NCI-H524 (cell line): ENCODE measurements around the gene CD93.

Experiments
- DNase-seq, 2 experiments: peaks; one replicate each; lab custom pipeline; 2025; lab: John Stamatoyannopoulos, UW

CD93 gene

GRCh38 chr20:23083553-23084220 lies 2.4 kb downstream of the CD93 start:
- no peak for DNase-seq

DNA sequence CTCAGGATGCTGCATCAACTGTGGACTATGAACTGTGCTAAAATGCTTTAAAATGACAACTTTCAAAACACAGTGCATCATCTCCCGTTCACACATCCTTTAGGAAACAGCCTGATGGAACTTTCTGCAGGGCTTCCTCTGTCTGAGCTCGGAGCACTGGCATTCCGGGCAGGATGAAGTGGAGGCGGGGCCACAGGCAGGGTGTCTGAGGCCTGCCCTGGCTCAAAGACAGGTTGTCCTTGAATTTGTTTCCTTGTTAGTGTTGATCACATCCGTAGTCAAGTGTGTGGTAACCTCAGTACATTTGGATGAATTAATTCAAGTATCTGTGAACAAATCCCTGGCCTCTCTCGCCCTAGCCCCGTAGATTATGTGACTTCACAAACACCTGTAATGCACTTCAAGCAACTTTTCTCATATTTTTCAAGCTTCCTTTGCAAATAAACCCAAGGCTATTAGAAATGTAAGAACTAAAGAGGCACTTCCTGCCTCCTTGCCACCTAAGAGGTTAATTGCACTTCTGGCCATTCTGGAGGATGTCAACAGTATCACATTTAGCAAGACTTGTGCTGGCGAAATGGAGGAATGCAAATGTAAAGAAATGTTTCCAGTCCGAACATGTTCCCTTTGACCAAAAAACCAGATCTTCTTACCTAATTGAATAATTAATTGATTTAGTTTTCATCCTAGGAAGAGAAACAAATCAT lies 3.1 kb downstream of the CD93 start:
- DNase-seq = no peak

- DNase-seq = no peak
Observed at GRCh38 chr20:23081263-23081819, 4.8 kb downstream of the CD93 start.

DNA sequence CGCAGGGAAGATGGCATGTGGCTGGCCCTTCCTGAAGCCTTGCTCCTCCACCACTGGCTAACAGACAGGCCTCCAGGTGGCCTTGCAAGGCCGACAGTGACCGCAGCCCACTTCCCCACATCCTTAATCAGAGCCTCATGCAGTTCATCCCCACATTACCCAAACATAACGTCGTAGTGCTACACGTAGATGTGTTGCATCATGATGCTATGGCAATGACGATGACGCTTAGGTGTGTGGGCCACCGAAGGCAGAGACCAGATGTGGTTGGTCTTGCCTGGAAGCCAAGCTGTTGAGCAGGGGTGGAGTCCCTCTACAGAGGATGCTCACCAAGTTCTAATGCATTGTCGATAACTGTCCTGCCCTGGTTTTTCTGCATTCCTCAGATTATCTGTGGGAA lies 5.6 kb downstream of the CD93 start:
- no peak for DNase-seq

DNA sequence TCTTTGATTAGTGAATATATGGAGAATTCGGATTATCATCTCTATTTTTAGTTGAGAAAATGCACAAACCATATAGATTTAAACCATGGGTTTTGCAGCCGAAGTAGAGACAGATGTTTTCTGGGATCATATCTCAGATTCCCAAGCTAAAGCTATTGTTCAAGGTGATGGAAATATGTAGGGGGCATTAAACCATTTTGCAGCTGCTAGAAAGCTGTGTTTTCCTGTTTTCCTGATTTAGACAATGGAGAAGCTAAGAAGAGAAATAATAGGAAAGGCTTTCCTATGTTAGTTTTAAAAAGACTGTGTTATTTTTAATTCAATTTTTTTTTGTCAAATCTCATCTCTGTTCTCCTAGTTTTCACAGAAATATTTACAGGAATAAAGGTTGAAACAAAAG lies 6.2 kb downstream of the CD93 start:
- no peak for DNase-seq

DNA sequence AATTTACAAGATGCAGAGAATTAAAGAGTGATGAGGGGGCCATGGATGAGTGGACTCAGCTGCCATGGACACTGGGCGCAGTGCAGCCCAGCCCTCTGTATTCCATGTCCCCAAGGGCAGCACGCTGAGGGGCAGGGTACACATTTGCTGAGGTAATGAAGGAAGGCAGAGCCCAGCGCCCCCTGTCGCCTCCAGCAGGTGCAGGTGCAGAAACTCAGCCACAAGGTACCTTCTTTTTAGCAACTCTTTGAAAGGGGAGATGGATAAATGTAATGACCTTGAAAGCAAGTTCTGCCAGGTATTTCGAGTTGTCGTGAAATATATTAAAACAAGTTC lies 7.1 kb downstream of the CD93 start:
- no peak for DNase-seq

DNA sequence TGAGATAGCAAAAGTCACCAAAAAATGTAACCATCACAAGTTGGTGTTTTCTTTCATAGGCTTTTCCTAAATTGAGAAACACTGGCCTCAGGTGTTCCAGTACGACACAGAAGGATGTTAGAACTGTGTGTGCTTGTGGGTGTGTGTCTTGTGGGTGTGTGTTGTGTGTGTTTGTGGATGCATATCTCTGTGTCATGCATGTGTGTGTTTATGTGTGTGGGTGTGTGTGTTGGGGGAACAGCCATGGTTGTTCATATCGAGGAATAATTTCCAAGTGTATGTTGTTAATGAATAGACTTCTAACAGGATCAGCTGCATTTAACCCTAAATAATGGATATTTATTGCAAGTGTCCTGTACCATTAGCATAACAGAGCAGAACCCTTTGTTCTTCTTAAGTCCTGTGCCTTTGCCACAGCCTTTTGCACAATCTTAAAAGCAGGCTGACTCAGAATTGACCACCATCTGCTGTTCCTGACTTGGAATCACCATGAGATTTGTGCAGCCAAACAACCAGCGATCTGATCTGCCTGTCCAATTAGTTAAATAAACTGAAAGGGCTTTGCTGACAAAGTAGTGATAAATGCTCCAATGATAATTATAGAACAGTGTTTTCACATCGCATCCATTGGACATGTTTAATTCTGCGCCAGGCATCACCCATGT lies 7.6 kb downstream of the CD93 start:
- DNase-seq = no peak

- DNase-seq = no peak
Observed at GRCh38 chr20:23077277-23077676, 8.8 kb downstream of the CD93 start.

- no peak for DNase-seq
Observed at GRCh38 chr20:23074052-23074451, 12.1 kb downstream of the CD93 start.

GRCh38 chr20:23072892-23073586 lies 13.1 kb downstream of the CD93 start:
- no peak for DNase-seq

- DNase-seq = no peak
Observed at GRCh38 chr20:23071996-23072395, 14.1 kb downstream of the CD93 start.

DNA sequence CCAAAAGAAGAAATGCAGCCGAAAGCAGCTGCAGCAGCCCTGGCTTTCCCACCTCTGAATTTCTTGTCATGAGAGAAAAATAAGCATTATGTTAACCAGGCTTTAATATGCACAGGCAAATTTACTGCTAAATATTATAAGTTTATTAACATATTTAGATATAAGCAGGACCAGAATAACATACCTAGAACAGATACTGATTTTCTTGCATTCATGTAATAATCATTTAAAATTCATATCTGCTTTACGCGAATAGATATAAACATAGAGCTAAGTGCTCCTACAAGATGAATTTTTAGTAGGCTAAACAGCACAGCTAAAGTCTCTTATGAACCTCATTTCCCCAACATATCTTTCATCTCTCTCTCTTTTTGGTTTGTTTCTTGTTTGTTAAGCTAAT lies 14.7 kb downstream of the CD93 start:
- no peak for DNase-seq

DNA sequence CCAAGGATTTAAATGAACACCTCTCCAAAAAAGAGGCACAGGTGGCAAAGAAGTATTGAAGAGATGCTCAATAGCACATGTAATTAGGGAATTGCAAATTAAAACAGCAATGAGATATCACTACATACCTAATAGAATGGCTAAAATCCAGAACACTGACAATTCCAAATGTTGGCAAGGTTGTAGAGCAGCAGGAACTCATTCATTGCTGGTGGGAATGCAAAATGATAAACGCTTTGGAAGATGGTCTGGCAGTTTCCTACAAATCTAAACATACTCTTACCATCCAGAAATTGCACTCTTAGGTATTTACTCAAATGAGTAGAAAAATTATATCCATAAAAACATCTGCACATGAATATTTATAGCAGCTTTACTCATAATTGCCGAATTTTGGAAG lies 17.0 kb downstream of the CD93 start:
- DNase-seq = no peak

- no peak for DNase-seq
Observed at GRCh38 chr20:23068283-23068682, 17.8 kb downstream of the CD93 start.

- no peak for DNase-seq
Observed at GRCh38 chr20:23066772-23067171, 19.4 kb downstream of the CD93 start.

DNA sequence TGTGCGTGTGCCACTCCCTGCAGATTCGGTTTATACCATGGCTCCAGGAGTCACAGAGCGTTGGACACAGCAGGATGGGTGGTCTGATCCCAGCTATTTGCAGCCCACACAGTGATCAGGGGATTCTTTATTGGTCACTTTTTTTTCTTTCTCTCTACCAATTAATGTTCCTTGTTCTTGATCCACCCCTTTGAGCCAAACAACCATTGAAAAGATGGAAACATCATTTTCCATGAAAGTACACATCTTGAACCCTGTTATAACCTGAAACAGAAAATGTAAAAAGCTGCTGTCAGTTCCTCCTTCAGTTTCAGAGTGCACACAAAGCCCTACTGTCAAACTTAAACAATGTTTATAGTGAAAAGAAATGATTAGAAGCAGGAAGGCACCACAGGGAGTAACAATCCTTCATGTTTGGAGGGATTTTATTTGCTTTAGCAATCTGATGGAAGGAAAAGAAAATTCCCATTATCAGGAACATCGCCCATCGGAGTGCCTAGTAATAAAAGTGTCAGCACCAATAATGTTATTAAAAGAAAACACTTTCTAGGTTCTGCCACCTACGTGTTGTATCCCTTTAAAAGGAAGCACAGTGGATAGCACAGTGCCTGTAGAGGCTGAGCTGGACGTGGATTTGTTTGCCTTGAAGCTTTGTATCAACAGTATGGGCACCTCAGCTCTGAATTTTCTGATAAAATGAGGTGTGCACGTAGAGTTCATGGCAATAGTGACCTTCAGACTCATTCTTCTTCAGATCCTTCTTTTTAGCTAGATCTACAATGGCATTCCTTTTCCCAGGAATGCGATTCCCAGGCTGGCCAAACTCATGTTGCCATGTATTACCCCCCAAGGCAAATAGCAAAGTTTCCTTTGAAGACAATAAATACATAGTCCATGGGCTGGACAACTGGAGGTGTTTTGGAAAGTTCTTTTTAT lies 20.6 kb downstream of the CD93 start:
- no peak for DNase-seq

GRCh38 chr20:23063581-23063980 lies 22.5 kb downstream of the CD93 start:
- DNase-seq = no peak

- DNase-seq = no peak
Observed at GRCh38 chr20:23063168-23063567, 23.0 kb downstream of the CD93 start.

DNA sequence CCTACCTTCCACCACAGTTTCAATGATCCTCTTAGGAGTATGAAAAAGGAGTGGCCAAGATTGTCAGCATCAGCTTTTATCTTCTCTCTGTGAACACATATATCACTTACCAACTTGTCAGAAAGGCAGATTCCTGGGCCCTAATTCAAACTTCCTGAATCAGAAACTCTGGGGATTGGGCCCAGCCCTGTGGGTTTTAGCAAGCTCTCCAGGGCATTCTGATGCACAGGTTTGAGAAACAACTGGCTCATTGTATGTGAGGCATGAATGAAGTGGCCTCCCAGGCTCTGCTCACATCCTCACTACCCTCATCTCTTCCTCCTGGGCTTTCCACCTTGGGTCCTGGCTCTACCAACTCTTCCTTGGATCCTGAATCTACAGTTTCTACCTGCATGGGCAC lies 23.5 kb downstream of the CD93 start:
- DNase-seq = no peak

DNA sequence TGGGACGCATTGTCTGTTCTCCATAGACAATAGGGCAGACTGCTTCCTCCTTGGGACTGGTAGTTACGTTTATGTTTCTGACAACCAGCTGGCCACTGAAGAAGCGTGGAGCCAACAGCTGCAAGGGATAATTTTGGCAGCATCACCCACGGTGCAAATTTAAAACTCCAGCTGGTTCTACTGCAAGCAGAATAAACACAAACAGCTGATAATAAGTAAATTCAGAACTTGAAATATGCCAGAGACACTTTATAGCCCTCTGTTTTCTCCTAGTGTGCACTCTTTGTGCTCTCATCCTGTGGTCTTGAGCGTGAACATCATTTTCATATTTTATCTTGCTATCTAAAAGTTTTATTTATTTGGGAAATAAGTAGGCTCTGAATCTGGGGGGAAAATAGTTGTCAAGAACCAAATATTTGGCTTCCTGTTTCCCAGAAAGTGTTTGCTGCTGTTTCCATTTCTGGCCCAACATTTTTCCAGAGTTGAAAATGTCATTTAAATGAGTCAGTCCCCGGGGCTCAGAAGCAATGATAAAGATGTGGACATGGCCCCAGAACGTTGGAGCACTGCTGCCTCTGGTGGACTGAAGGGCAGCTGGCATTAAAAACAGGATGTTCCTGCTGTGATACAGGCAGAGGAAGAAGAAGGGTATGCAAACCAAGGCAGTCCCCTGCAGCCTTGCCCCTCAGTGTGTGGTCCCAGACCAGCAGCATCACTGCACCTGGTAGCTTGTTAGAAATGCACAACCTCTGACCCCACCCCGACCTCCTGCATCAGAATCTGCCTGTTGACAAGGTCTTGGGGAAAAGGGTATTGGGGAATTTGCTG lies 24.2 kb downstream of the CD93 start:
- DNase-seq = no peak

GRCh38 chr20:23061262-23061661 lies 24.9 kb downstream of the CD93 start:
- no peak for DNase-seq
